HG03460 (cell line): ENCODE results near the gene RNF26.
"Not testable (repeated sequence)": the region's sequence is repeated elsewhere in the genome, so short reads cannot be mapped to it uniquely, and the experiment has no call there.

Experiments
- ATAC-seq: cut with Tn5 transposase; IDR thresholded peaks from one replicate; pipeline ENCODE4 v1.9.1; 2021; ENCODE audit not compliant: unreplicated experiment

The RNF26 gene

DNA sequence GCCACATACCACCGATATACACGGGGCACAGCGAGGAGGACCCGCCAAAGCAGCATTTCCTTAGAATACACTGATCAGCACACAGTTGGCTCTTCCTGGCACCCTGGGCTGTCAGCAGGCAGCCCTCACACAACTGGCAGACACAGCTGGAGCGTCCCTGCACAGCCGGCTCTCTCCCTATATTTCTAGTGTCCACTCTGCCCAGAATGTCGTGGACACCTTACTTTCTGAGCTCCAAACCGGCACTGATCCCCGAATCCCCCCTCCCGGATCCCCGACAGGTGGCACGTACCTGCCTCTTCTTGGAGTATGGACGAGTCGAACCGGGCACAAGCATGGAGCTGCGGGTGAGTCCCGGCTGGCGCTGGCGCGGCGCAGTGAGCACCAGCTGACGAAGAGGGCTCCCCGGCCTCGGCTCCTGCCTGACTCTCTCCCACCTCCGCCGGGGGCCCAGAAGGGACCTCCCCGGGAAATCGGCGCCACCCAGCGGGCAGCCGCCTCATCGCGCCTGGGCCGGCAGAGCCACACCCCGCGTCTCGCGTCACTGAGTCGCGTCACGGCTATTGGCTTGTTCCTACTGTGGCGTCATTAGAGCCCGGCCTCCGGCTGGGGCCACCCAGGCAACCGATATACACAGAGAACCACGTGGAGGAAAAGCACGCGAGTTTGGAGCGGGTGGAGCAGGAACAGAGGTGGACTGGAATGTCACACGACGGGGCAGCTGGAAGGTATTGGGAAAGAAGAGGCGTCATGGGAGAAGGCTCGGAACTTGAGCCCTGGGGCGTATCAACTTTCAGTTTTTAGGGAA lies 47.1 kb downstream of the RNF26 start, which contains the start of gene USP2:
Gene USP2, minus strand, starts transcription at position 510 of the 808 bp plus-strand sequence. CDS start 8,210 bp downstream, outside the sequence.
- peak; percentile 99 for ATAC-seq

DNA sequence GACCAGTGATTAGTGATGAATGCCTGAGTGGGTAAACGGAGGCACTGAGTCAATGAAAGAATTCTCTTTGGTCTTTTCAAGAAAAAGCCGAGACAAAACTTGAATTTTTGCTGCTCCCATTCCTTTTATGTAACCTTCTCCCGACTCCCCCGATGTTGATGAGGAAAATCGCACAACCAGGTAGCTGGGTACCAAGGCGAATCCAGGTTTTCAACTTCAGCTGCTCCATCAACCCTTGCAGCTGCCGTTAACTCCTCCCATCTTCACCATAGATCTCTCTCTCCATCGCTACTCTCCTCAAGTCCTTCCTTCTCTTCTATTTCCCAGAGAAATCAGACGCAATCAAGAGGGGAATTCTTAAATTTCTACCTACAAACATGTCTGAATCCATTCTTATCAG lies 47.8 kb downstream of the RNF26 start:
- no peak for ATAC-seq

DNA sequence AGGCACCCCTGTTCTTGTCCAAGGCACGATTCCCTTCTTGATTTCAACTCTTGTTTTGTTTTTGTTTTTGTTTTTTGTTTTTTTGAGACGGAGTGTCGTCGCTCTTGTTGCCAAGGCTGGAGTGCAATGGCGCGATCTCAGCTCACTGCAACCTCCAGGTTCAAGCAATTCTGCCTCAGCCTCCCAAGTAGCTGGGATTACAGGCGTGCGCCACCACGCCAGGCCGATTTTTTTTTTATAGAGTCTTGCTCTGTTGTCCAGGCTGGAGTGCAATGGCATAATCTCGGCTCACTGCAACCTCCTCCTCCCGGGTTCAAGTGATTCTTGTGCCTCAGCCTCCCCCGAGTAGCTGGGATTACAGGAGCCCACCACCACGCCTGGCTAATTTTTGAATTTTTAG lies 48.2 kb downstream of the RNF26 start:
- not testable (repeated sequence) for ATAC-seq

DNA sequence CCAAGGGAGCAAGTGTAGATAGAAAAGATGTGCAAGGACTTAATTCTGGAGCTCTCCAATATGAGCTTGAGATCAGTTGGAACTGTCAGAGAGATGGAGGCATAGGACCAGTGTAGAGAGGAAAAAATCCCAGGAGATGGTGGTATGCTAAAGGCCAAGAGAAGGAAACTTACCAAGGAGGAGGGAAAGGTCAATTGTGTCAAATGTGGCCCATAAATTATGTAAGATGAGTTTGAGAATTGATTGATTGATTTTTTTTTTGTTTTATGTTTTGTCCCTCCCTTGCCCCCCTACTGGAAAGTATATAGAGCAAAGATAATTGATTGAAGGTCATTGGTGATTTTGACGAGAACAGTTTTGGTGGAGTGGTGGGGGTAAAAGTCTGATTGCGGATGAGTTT lies 50.0 kb downstream of the RNF26 start:
- ATAC-seq, result no peak
